Neural cell (in vitro differentiated cells): Measurements from ENCODE around the gene COL4A4. TPM values are rescaled to one million over a fixed set of nuclear protein-coding genes. Genes with fewer than 3 reads are reported as not detected.
A peak's percentile ranks its signal among the peaks of the same experiment; 100 is the strongest.

Source experiments
- H2AFZ ChIP-seq: fragments of 200-600, 300-800 bp; sonication (generic), shearing (Covaris generic); 2 replicates; pipeline ENCODE4 v1.6.0; 2014; ENCODE audit warnings: low read depth, mild to moderate bottlenecking, antibody characterized with exemption, low read length, moderate library complexity
- H3F3A ChIP-seq: fragments of 200-600 bp; shearing (Covaris generic); 2 replicates; pipeline ENCODE4 v1.6.1; 2016; ENCODE audit warnings: mild to moderate bottlenecking, moderate library complexity, mixed read lengths, antibody characterized with exemption, low read length; ENCODE audit not compliant: insufficient read depth, poor library complexity, severe bottlenecking
- H3K27ac ChIP-seq: fragments of 200-600, 300-800 bp; sonication (generic), shearing (Covaris generic); 2 replicates; pipeline ENCODE4 v1.5.1; 2014; ENCODE audit warnings: mild to moderate bottlenecking, low read length, moderate library complexity
- H3K27me3 ChIP-seq: fragments of 300-800, 200-600 bp; sonication (generic), shearing (Covaris generic); 2 replicates; pipeline ENCODE4 v1.6.0; 2014; ENCODE audit warnings: mild to moderate bottlenecking, low read depth, low read length, moderate library complexity; ENCODE audit not compliant: insufficient read depth
- H3K36me3 ChIP-seq: fragments of 300-800, 200-600 bp; sonication (generic), shearing (Covaris generic); 2 replicates; pipeline ENCODE4 v1.5.1; 2014; ENCODE audit warnings: mild to moderate bottlenecking, antibody characterized with exemption, low read length, moderate library complexity; ENCODE audit not compliant: insufficient read depth
- H3K4me2 ChIP-seq: fragments of 300-800, 200-600 bp; sonication (generic), shearing (Covaris generic); 2 replicates; pipeline ENCODE4 v1.6.0; 2014; ENCODE audit warnings: mild to moderate bottlenecking, low read length
- H3K4me3 ChIP-seq: fragments of 300-800, 200-600 bp; sonication (generic), shearing (Covaris generic); 2 replicates; pipeline ENCODE4 v1.5.1; 2014; ENCODE audit warnings: mild to moderate bottlenecking, low read length, moderate library complexity
- H3K79me2 ChIP-seq: fragments of 200-600 bp; shearing (Covaris generic); replicated peaks from 2 replicates; pipeline ENCODE4 v1.6.0; 2014; ENCODE audit warnings: mild to moderate bottlenecking, low read length, moderate library complexity; ENCODE audit not compliant: insufficient read depth
- H3K9ac ChIP-seq: fragments of 300-800, 200-600 bp; sonication (generic), shearing (Covaris generic); 2 replicates; pipeline ENCODE4 v1.6.1; 2016; ENCODE audit warnings: mild to moderate bottlenecking, low read length, mixed read lengths
- H3K9me2 ChIP-seq: fragments of 200-600 bp; shearing (Covaris generic); 2 replicates; pipeline ENCODE4 v1.6.1; 2016; ENCODE audit warnings: mild to moderate bottlenecking, low read length, mixed read lengths; ENCODE audit not compliant: insufficient read depth
- H3K9me3 ChIP-seq: fragments of 200-600, 300-800 bp; sonication (generic), shearing (Covaris generic); 2 replicates; pipeline ENCODE4 v1.6.1; 2016; ENCODE audit warnings: mild to moderate bottlenecking, mixed run types, low read length, moderate library complexity, mixed read lengths
- H4K20me1 ChIP-seq: fragments of 200-600 bp; shearing (Covaris generic); 2 replicates; pipeline ENCODE4 v1.6.1; 2016; ENCODE audit warnings: mild to moderate bottlenecking, mixed run types; ENCODE audit not compliant: insufficient read depth
- CTCF ChIP-seq: fragments of 450-650 bp; IDR thresholded peaks from 2 replicates; pipeline ENCODE4 v1.5.1; 2014; ENCODE audit warnings: antibody characterized with exemption, mild to moderate bottlenecking, moderate library complexity; ENCODE audit not compliant: poor library complexity, severe bottlenecking
- EP300 ChIP-seq: fragments of 450-650 bp; conservative IDR thresholded peaks from 2 replicates; pipeline ENCODE4 v1.6.1; 2014; ENCODE audit warnings: antibody characterized with exemption, mild to moderate bottlenecking, moderate library complexity; ENCODE audit not compliant: poor library complexity, severe bottlenecking
- EZH2 ChIP-seq: fragments of 200-600, 300-800 bp; shearing (Covaris generic), sonication (generic); IDR thresholded peaks from 2 replicates; pipeline ENCODE4 v1.6.1; 2014; ENCODE audit warnings: antibody characterized with exemption, low read length, borderline replicate concordance, mild to moderate bottlenecking; ENCODE audit not compliant: insufficient read depth, poor library complexity, severe bottlenecking
- MXI1 ChIP-seq: fragments of 450-650 bp; conservative IDR thresholded peaks from 2 replicates; pipeline ENCODE4 v1.6.1; 2014; ENCODE audit warnings: antibody characterized with exemption, mild to moderate bottlenecking; ENCODE audit not compliant: poor library complexity, severe bottlenecking
- POLR2AphosphoS5 ChIP-seq: IDR thresholded peaks from 2 replicates; pipeline ENCODE4 v1.6.1; 2012
- RAD21 ChIP-seq: fragments of 450-650 bp; conservative IDR thresholded peaks from 2 replicates; pipeline ENCODE4 v1.6.1; 2014; ENCODE audit warnings: antibody characterized with exemption, mild to moderate bottlenecking, moderate library complexity
- REST ChIP-seq: IDR thresholded peaks from 2 replicates; pipeline ENCODE4 v1.6.1; 2012; ENCODE audit warnings: borderline replicate concordance
- SMC3 ChIP-seq: fragments of 450-650 bp; conservative IDR thresholded peaks from 2 replicates; pipeline ENCODE4 v1.6.1; 2014; ENCODE audit warnings: antibody characterized with exemption, mild to moderate bottlenecking, moderate library complexity; ENCODE audit not compliant: poor library complexity
- TAF1 ChIP-seq: IDR thresholded peaks from 2 replicates; pipeline ENCODE4 v1.6.1; 2012; ENCODE audit warnings: low read depth
- polyA plus RNA-seq: library from polyadenylated mRNA; depleted of rRNA; stranded (reverse); fragments of >200 nt; gene quantifications from 2 replicates; pipeline ENCODE4 v1.2.3, GENCODE V29; 2014

The COL4A4 gene
- polyA plus RNA-seq, 1 donor from 2014 or later, result 0.35 TPM

GRCh38 chr2:227036527-227036926 lies 127.5 kb downstream of the COL4A4 start:
- Histone ChIP-seq H3F3A (no peaks in the 10 kb centered on the region), H3K79me2 (no peaks in the 10 kb centered on the region), H3K36me3 (no peaks in the 10 kb centered on the region), H3K4me3 (peak overlapping the region; percentile 11), H3K4me2 (no peak overlapping the region), H3K9me3 (no peaks in the 10 kb centered on the region), H3K9me2 (no peaks in the 10 kb centered on the region), H3K27me3 (no peaks in the 10 kb centered on the region), H2AFZ (no peak overlapping the region), H3K27ac (peak overlapping the region; percentile 80), H4K20me1 (no peaks in the 10 kb centered on the region), H3K9ac (peak overlapping the region; percentile 30)
- TF ChIP-seq REST, result no peak
- no peak for TF ChIP-seq TAF1
- no peak for TF ChIP-seq MXI1
- peak; percentile 65 for TF ChIP-seq POLR2AphosphoS5
- TF ChIP-seq EP300, result peak; percentile 85
- TF ChIP-seq CTCF, result no peak
- no peak for TF ChIP-seq EZH2
- peak; percentile 14 for TF ChIP-seq SMC3

- peak overlapping the region; percentile 80 for H3K27ac ChIP-seq
- H3K4me3 ChIP-seq, result no peak overlapping the region
- H3K36me3 ChIP-seq, result no peaks in the 10 kb centered on the region
- no peaks in the 10 kb centered on the region for H3K9me2 ChIP-seq
- H3F3A ChIP-seq, result no peaks in the 10 kb centered on the region
- H2AFZ ChIP-seq, result no peak overlapping the region
- no peaks in the 10 kb centered on the region for H3K27me3 ChIP-seq
- no peaks in the 10 kb centered on the region for H3K79me2 ChIP-seq
- H3K4me2 ChIP-seq, result no peak overlapping the region
- peak overlapping the region; percentile 30 for H3K9ac ChIP-seq
- TF ChIP-seq REST, result no peak
- TF ChIP-seq TAF1, result no peak
- TF ChIP-seq CTCF, result no peak
- TF ChIP-seq EP300, result no peak
- TF ChIP-seq MXI1, result no peak
- no peak for TF ChIP-seq RAD21
- H3K9me3 ChIP-seq, result no peaks in the 10 kb centered on the region
- no peaks in the 10 kb centered on the region for H4K20me1 ChIP-seq
Observed at GRCh38 chr2:227035711-227036367, 128.2 kb downstream of the COL4A4 start.
